GM12878 (cell line): ENCODE measurements around the gene EHD4. TPM values are rescaled to one million over a fixed set of nuclear protein-coding genes. Genes with fewer than 3 reads are reported as not detected.

ENCODE experiments used
- BACH1 ChIP-seq: fragments of 450-650 bp; IDR thresholded peaks from 2 replicates; pipeline ENCODE4 v1.6.1; 2017; ENCODE audit warnings: mild to moderate bottlenecking, borderline replicate concordance
- CBFB ChIP-seq: IDR thresholded peaks from 2 replicates; pipeline ENCODE4 v1.6.1; 2016; ENCODE audit warnings: antibody characterized with exemption, low read depth
- FOXK2 ChIP-seq: fragments of 450-650 bp; IDR thresholded peaks from 2 replicates; pipeline ENCODE4 v1.6.1; 2017; ENCODE audit warnings: mild to moderate bottlenecking, moderate library complexity
- IKZF2 ChIP-seq, 2 experiments: fragments of 450-650 bp; IDR thresholded peaks; 2 replicates each; pipeline ENCODE4 v1.6.1; 2017; ENCODE audit warnings: mild to moderate bottlenecking in 2 of 2, moderate library complexity in 2 of 2
- KAT2A ChIP-seq: conservative IDR thresholded peaks from 2 replicates; pipeline ENCODE4 v1.6.1; 2011; ENCODE audit warnings: low read depth, low read length; ENCODE audit not compliant: control insufficient read depth
- MYC ChIP-seq: IDR thresholded peaks from 2 replicates; pipeline ENCODE4 v1.6.1; 2011; ENCODE audit warnings: mild to moderate bottlenecking, low read length, moderate library complexity, inconsistent platforms; ENCODE audit not compliant: insufficient read depth, insufficient replicate concordance, insufficient read length, severe bottlenecking
- POLR2AphosphoS5 ChIP-seq: IDR thresholded peaks from 2 replicates; pipeline ENCODE4 v1.6.1; 2011; ENCODE audit warnings: mild to moderate bottlenecking, low read length, inconsistent platforms
- RCOR1 ChIP-seq: conservative IDR thresholded peaks from 2 replicates; pipeline ENCODE4 v1.6.1; 2012; ENCODE audit warnings: low read depth, low read length, improper control_type of control experiment
- SIX5 ChIP-seq: IDR thresholded peaks from 2 replicates; pipeline ENCODE4 v1.6.1; 2011; ENCODE audit warnings: mild to moderate bottlenecking, low read depth, low read length, moderate library complexity; ENCODE audit not compliant: severe bottlenecking
- SMAD1 ChIP-seq: fragments of 450-650 bp; IDR thresholded peaks from 2 replicates; pipeline ENCODE4 v1.6.1; 2018; ENCODE audit warnings: mild to moderate bottlenecking, low read depth; ENCODE audit not compliant: partially characterized antibody
- SRF ChIP-seq, 2 experiments: IDR thresholded peaks; 2 replicates each; pipeline ENCODE4 v1.6.1; 2011; ENCODE audit warnings: low read depth in 2 of 2, low read length in 2 of 2, mild to moderate bottlenecking in 1 of 2, moderate library complexity in 1 of 2
- WRNIP1 ChIP-seq: IDR thresholded peaks from 2 replicates; pipeline ENCODE4 v1.6.1; 2011; ENCODE audit warnings: low read depth, low read length, improper control_type of control experiment, borderline replicate concordance
- polyA plus RNA-seq, 11 experiments: library from polyadenylated mRNA; depleted of rRNA in 4 of 11; unstranded in 6 of 11; stranded (reverse) in 5 of 11; fragments of >200 nt; fragmentation: Nextera tagmentation in 4 of 11; fragmentation: Illumina TruSeq in 1 of 11; extraction: Ambion mirVana in 4 of 11; extraction: Trizol in 1 of 11; gene quantifications; 1 replicate in 1 of 11; 2 replicates in 10 of 11; pipeline versions ENCODE4 v1.2.1 to v1.2.3, GENCODE V29; 2011 to 2016; ENCODE audit warnings: inconsistent platforms in 2 of 11, missing spikeins in 2 of 11, low read depth in 1 of 11
- total RNA-seq, 4 experiments: library from RNA; depleted of rRNA in 3 of 4; stranded (reverse); fragments of >200 nt in 3 of 4; fragmentation: Illumina TruSeq in 1 of 4; extraction: Trizol in 1 of 4; gene quantifications; 2 replicates each; pipeline versions ENCODE4 v1.2.1 to v1.2.3, GENCODE V29; 2013 to 2021
- TF ChIP-seq, protein P1 (sequence below): fragments of 450-650 bp; IDR thresholded peaks from 2 replicates; pipeline ENCODE4 v1.6.1; 2017; ENCODE audit warnings: mild to moderate bottlenecking, moderate library complexity
- TF ChIP-seq, protein P2 (sequence below): IDR thresholded peaks from 2 replicates; pipeline ENCODE4 v1.6.1; 2012; ENCODE audit warnings: low read depth, low read length, improper control_type of control experiment
- TF ChIP-seq, protein P3 (sequence below): fragments of 450-650 bp; IDR thresholded peaks from 2 replicates; pipeline ENCODE4 v1.6.1; 2017; ENCODE audit warnings: low read depth, mild to moderate bottlenecking, moderate library complexity
- TF ChIP-seq, protein P4 (sequence below): fragments of 150-350 bp; IDR thresholded peaks from 2 replicates; pipeline ENCODE4 v1.6.1; 2014; ENCODE audit warnings: mild to moderate bottlenecking, low read depth, low read length

EHD4 gene
- total and polyA plus RNA-seq, 10 of the 15 experiments (the other 5 are each of a cell fraction or from before 2014, with no cell fraction given), result 4.2 to 62.9 (median 44.7) TPM

DNA sequence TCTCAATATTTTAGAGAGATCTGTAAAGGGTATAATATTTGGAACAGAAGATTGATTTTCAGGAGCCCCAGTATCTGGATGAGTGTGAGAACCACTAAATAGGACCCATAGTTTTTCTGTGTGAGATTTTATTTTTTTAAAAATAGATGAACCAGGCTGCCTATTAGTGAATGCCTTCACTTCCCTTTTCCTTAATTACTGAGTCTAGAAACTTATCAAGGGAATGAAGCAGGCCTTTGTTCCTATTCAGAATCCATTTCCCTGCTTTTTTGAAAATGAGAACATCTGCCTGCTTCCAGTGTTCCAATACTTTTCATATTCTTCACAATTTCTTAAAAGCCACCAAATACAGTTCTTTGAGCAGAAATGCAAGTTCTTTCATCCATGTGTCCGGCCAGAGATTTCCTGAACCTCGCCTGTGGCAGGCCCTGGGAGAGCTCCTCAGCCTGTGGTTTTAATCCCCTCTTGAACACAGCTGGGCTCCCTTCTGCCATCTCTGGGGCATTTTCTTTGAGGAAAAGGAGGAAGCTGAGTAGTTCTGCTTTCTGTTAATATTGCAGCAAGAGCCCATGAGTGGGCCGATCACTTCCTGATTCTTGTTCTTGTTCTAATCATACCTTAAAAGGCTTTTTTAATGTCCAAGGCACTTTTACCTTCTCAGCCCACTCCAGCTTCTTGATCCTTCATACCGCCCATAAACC lies 4.7 kb downstream of the EHD4 start (continued):
- TF ChIP-seq, protein P1, sequence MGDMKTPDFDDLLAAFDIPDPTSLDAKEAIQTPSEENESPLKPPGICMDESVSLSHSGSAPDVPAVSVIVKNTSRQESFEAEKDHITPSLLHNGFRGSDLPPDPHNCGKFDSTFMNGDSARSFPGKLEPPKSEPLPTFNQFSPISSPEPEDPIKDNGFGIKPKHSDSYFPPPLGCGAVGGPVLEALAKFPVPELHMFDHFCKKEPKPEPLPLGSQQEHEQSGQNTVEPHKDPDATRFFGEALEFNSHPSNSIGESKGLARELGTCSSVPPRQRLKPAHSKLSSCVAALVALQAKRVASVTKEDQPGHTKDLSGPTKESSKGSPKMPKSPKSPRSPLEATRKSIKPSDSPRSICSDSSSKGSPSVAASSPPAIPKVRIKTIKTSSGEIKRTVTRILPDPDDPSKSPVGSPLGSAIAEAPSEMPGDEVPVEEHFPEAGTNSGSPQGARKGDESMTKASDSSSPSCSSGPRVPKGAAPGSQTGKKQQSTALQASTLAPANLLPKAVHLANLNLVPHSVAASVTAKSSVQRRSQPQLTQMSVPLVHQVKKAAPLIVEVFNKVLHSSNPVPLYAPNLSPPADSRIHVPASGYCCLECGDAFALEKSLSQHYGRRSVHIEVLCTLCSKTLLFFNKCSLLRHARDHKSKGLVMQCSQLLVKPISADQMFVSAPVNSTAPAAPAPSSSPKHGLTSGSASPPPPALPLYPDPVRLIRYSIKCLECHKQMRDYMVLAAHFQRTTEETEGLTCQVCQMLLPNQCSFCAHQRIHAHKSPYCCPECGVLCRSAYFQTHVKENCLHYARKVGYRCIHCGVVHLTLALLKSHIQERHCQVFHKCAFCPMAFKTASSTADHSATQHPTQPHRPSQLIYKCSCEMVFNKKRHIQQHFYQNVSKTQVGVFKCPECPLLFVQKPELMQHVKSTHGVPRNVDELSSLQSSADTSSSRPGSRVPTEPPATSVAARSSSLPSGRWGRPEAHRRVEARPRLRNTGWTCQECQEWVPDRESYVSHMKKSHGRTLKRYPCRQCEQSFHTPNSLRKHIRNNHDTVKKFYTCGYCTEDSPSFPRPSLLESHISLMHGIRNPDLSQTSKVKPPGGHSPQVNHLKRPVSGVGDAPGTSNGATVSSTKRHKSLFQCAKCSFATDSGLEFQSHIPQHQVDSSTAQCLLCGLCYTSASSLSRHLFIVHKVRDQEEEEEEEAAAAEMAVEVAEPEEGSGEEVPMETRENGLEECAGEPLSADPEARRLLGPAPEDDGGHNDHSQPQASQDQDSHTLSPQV, result no peak
- TF ChIP-seq MYC, result no peak
- TF ChIP-seq RCOR1, result no peak
- TF ChIP-seq CBFB, result peak; percentile 67; the same call in 1 of the 2 replicates
- TF ChIP-seq POLR2AphosphoS5, result peak; percentile 79; the same call in 1 of the 2 replicates
- TF ChIP-seq, protein P2, sequence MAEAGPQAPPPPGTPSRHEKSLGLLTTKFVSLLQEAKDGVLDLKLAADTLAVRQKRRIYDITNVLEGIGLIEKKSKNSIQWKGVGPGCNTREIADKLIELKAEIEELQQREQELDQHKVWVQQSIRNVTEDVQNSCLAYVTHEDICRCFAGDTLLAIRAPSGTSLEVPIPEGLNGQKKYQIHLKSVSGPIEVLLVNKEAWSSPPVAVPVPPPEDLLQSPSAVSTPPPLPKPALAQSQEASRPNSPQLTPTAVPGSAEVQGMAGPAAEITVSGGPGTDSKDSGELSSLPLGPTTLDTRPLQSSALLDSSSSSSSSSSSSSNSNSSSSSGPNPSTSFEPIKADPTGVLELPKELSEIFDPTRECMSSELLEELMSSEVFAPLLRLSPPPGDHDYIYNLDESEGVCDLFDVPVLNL, result no peak
- TF ChIP-seq SIX5, result no peak
- TF ChIP-seq, protein P3, sequence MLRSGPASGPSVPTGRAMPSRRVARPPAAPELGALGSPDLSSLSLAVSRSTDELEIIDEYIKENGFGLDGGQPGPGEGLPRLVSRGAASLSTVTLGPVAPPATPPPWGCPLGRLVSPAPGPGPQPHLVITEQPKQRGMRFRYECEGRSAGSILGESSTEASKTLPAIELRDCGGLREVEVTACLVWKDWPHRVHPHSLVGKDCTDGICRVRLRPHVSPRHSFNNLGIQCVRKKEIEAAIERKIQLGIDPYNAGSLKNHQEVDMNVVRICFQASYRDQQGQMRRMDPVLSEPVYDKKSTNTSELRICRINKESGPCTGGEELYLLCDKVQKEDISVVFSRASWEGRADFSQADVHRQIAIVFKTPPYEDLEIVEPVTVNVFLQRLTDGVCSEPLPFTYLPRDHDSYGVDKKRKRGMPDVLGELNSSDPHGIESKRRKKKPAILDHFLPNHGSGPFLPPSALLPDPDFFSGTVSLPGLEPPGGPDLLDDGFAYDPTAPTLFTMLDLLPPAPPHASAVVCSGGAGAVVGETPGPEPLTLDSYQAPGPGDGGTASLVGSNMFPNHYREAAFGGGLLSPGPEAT, result peak; percentile 89
- TF ChIP-seq SMAD1, result no peak
- no peak for TF ChIP-seq WRNIP1
- TF ChIP-seq SRF (IDR thresholded peaks at IDR 0.05; ENCODE audit: low read depth in 2 of 2, low read length in 2 of 2), result peak; percentile 77 to 97
- no peak for TF ChIP-seq KAT2A
- peak; percentile 92 to 95 for TF ChIP-seq IKZF2 (IDR thresholded peaks at IDR 0.05)
- TF ChIP-seq FOXK2, result no peak
- TF ChIP-seq, protein P4, sequence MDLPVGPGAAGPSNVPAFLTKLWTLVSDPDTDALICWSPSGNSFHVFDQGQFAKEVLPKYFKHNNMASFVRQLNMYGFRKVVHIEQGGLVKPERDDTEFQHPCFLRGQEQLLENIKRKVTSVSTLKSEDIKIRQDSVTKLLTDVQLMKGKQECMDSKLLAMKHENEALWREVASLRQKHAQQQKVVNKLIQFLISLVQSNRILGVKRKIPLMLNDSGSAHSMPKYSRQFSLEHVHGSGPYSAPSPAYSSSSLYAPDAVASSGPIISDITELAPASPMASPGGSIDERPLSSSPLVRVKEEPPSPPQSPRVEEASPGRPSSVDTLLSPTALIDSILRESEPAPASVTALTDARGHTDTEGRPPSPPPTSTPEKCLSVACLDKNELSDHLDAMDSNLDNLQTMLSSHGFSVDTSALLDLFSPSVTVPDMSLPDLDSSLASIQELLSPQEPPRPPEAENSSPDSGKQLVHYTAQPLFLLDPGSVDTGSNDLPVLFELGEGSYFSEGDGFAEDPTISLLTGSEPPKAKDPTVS, result no peak
- TF ChIP-seq BACH1, result no peak; the same call in 1 of the 2 replicates
